GM12878 (cell line): ENCODE data around the gene TUBB1. TPM values are rescaled to one million over a fixed set of nuclear protein-coding genes. Genes with fewer than 3 reads are reported as not detected.

Source experiments
- CUX1 ChIP-seq: IDR thresholded peaks from 2 replicates; pipeline ENCODE4 v1.6.1; 2012; ENCODE audit warnings: improper control_type of control experiment, low read depth, low read length; ENCODE audit not compliant: insufficient replicate concordance
- EED ChIP-seq: sonication (generic); IDR thresholded peaks from 2 replicates; pipeline ENCODE4 v1.6.1; 2016; ENCODE audit warnings: antibody characterized with exemption, low read depth
- EGR1 ChIP-seq, 2 experiments: IDR thresholded peaks; 1 replicate in 1 of 2; 2 replicates in 1 of 2; pipeline ENCODE4 v1.6.1; 2011 to 2012; ENCODE audit warnings: low read depth in 2 of 2, low read length in 2 of 2, borderline replicate concordance in 1 of 2, mild to moderate bottlenecking in 1 of 2, moderate library complexity in 1 of 2
- IKZF1 ChIP-seq: fragments of 450-650 bp; conservative IDR thresholded peaks from 2 replicates; pipeline ENCODE4 v1.6.1; 2017; ENCODE audit warnings: antibody characterized with exemption, mild to moderate bottlenecking
- JUNB ChIP-seq: IDR thresholded peaks from 2 replicates; pipeline ENCODE4 v1.6.1; 2016; ENCODE audit warnings: antibody characterized with exemption, mild to moderate bottlenecking
- MTA3 ChIP-seq: IDR thresholded peaks from 2 replicates; pipeline ENCODE4 v1.6.1; 2012; ENCODE audit warnings: low read length, inconsistent platforms, borderline replicate concordance
- NFIC ChIP-seq: IDR thresholded peaks from 2 replicates; pipeline ENCODE4 v1.6.1; 2012; ENCODE audit warnings: low read depth, mild to moderate bottlenecking, inconsistent platforms, low read length, moderate library complexity
- POLR2A ChIP-seq: IDR thresholded peaks from 2 replicates; pipeline ENCODE4 v1.6.1; 2011; ENCODE audit warnings: low read depth, mild to moderate bottlenecking, low read length
- RB1 ChIP-seq: fragments of 450-650 bp; formaldehyde crosslinking; IDR thresholded peaks from 2 replicates; pipeline ENCODE4 v1.6.1; 2017; ENCODE audit warnings: mild to moderate bottlenecking, borderline replicate concordance
- SRF ChIP-seq, 2 experiments: IDR thresholded peaks; 2 replicates each; pipeline ENCODE4 v1.6.1; 2011; ENCODE audit warnings: low read depth in 2 of 2, low read length in 2 of 2, mild to moderate bottlenecking in 1 of 2, moderate library complexity in 1 of 2
- STAT3 ChIP-seq: IDR thresholded peaks from 2 replicates; pipeline ENCODE4 v1.6.1; 2011; ENCODE audit warnings: low read depth, low read length, improper control_type of control experiment
- TCF12 ChIP-seq: IDR thresholded peaks from 2 replicates; pipeline ENCODE4 v1.6.1; 2011; ENCODE audit warnings: low read depth, mild to moderate bottlenecking, low read length
- TCF3 ChIP-seq: IDR thresholded peaks from 2 replicates; pipeline ENCODE4 v1.6.1; 2012; ENCODE audit warnings: low read depth, mild to moderate bottlenecking, low read length, borderline replicate concordance; ENCODE audit not compliant: insufficient read depth
- TCF7 ChIP-seq: IDR thresholded peaks from 2 replicates; pipeline ENCODE4 v1.6.1; 2014; ENCODE audit warnings: antibody characterized with exemption, borderline replicate concordance
- ZNF217 ChIP-seq: fragments of 450-650 bp; IDR thresholded peaks from 2 replicates; pipeline ENCODE4 v1.6.1; 2017; ENCODE audit warnings: antibody characterized with exemption, mild to moderate bottlenecking
- ZNF24 ChIP-seq: fragments of 450-650 bp; IDR thresholded peaks from 2 replicates; pipeline ENCODE4 v1.6.1; 2017; ENCODE audit warnings: antibody characterized with exemption, mild to moderate bottlenecking
- polyA plus RNA-seq, 11 experiments: library from polyadenylated mRNA; depleted of rRNA in 4 of 11; unstranded in 6 of 11; stranded (reverse) in 5 of 11; fragments of >200 nt; fragmentation: Nextera tagmentation in 4 of 11; fragmentation: Illumina TruSeq in 1 of 11; extraction: Ambion mirVana in 4 of 11; extraction: Trizol in 1 of 11; gene quantifications; 1 replicate in 1 of 11; 2 replicates in 10 of 11; pipeline versions ENCODE4 v1.2.1 to v1.2.3, GENCODE V29; 2011 to 2016; ENCODE audit warnings: inconsistent platforms in 2 of 11, missing spikeins in 2 of 11, low read depth in 1 of 11
- total RNA-seq, 4 experiments: library from RNA; depleted of rRNA in 3 of 4; stranded (reverse); fragments of >200 nt in 3 of 4; fragmentation: Illumina TruSeq in 1 of 4; extraction: Trizol in 1 of 4; gene quantifications; 2 replicates each; pipeline versions ENCODE4 v1.2.1 to v1.2.3, GENCODE V29; 2013 to 2021
- TF ChIP-seq, protein P1 (sequence below): fragments of 450-650 bp; formaldehyde crosslinking; IDR thresholded peaks from 2 replicates; pipeline ENCODE4 v1.5.0; 2022; ENCODE audit warnings: mild to moderate bottlenecking, missing genetic modification characterization
- TF ChIP-seq, protein P2 (sequence below): fragments of 450-650 bp; IDR thresholded peaks from 2 replicates; pipeline ENCODE4 v1.6.1; 2017; ENCODE audit warnings: borderline replicate concordance
- TF ChIP-seq, protein P3 (sequence below): fragments of 450-650 bp; IDR thresholded peaks from 2 replicates; pipeline ENCODE4 v1.6.1; 2016; ENCODE audit warnings: mild to moderate bottlenecking

The TUBB1 gene
- total and polyA plus RNA-seq, 10 of the 15 experiments (the other 5 are each of a cell fraction or from before 2014, with no cell fraction given) = 0.02 to 0.20 (median 0.06) TPM; not detected in 3

- TF ChIP-seq, protein P1, sequence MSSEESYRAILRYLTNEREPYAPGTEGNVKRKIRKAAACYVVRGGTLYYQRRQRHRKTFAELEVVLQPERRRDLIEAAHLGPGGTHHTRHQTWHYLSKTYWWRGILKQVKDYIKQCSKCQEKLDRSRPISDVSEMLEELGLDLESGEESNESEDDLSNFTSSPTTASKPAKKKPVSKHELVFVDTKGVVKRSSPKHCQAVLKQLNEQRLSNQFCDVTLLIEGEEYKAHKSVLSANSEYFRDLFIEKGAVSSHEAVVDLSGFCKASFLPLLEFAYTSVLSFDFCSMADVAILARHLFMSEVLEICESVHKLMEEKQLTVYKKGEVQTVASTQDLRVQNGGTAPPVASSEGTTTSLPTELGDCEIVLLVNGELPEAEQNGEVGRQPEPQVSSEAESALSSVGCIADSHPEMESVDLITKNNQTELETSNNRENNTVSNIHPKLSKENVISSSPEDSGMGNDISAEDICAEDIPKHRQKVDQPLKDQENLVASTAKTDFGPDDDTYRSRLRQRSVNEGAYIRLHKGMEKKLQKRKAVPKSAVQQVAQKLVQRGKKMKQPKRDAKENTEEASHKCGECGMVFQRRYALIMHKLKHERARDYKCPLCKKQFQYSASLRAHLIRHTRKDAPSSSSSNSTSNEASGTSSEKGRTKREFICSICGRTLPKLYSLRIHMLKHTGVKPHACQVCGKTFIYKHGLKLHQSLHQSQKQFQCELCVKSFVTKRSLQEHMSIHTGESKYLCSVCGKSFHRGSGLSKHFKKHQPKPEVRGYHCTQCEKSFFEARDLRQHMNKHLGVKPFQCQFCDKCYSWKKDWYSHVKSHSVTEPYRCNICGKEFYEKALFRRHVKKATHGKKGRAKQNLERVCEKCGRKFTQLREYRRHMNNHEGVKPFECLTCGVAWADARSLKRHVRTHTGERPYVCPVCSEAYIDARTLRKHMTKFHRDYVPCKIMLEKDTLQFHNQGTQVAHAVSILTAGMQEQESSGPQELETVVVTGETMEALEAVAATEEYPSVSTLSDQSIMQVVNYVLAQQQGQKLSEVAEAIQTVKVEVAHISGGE = no peak
- TF ChIP-seq ZNF24 = no peak
- peak; percentile 73; the same call in 1 of the 2 replicates for TF ChIP-seq RB1
- TF ChIP-seq TCF3 = peak; percentile 27; the same call in 1 of the 2 replicates
- TF ChIP-seq, protein P2, sequence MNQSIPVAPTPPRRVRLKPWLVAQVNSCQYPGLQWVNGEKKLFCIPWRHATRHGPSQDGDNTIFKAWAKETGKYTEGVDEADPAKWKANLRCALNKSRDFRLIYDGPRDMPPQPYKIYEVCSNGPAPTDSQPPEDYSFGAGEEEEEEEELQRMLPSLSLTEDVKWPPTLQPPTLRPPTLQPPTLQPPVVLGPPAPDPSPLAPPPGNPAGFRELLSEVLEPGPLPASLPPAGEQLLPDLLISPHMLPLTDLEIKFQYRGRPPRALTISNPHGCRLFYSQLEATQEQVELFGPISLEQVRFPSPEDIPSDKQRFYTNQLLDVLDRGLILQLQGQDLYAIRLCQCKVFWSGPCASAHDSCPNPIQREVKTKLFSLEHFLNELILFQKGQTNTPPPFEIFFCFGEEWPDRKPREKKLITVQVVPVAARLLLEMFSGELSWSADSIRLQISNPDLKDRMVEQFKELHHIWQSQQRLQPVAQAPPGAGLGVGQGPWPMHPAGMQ = no peak
- TF ChIP-seq TCF7 = peak; percentile 43; the same call in 1 of the 2 replicates
- TF ChIP-seq IKZF1 = peak; percentile 99
- no peak for TF ChIP-seq STAT3
- no peak for TF ChIP-seq JUNB
- no peak for TF ChIP-seq ZNF217
- TF ChIP-seq TCF12 = no peak
- TF ChIP-seq EED = peak; percentile 33; the same call in 1 of the 2 replicates
- no peak for TF ChIP-seq NFIC
- TF ChIP-seq SRF (IDR thresholded peaks at IDR 0.05; ENCODE audit: low read depth in 2 of 2, low read length in 2 of 2) = no peak
- TF ChIP-seq, protein P3, sequence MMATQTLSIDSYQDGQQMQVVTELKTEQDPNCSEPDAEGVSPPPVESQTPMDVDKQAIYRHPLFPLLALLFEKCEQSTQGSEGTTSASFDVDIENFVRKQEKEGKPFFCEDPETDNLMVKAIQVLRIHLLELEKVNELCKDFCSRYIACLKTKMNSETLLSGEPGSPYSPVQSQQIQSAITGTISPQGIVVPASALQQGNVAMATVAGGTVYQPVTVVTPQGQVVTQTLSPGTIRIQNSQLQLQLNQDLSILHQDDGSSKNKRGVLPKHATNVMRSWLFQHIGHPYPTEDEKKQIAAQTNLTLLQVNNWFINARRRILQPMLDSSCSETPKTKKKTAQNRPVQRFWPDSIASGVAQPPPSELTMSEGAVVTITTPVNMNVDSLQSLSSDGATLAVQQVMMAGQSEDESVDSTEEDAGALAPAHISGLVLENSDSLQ = no peak
- peak; percentile 91 for TF ChIP-seq POLR2A
- TF ChIP-seq CUX1 = no peak
- peak in 1 of 2 experiments; percentile 69; a peak in 1 of 3 replicates for TF ChIP-seq EGR1 (IDR thresholded peaks at IDR 0.05; ENCODE audit: borderline replicate concordance in 1 of 2, low read depth in 2 of 2, low read length in 2 of 2)
- no peak for TF ChIP-seq MTA3
Measured at GRCh38 chr20:58980711-58981627, 38.3 kb upstream of the TUBB1 start, which contains the start of gene NELFCD (continued).
